Measurements from ENCODE around the gene ANO5.

DNA sequence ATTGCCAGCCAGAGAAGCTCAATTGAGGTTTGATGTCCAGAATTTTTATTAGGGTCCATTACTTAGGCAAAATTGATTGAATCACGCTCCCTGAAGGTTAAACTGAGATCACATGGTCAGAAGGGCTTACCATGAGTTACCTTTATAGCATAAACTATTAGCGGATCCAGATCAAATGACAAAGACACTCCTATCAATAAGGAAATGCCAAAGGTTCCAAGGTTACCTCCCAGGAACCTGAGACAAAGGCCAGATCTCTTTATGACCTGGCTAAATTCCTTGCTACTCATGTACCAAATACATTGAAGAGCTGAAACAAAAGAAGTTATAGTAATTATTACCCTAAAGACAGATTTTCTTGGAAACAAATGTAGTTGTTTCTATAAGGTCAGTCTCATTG, 27.8 kb upstream of the ANO5 start:
- TF ChIP-seq, protein P1, sequence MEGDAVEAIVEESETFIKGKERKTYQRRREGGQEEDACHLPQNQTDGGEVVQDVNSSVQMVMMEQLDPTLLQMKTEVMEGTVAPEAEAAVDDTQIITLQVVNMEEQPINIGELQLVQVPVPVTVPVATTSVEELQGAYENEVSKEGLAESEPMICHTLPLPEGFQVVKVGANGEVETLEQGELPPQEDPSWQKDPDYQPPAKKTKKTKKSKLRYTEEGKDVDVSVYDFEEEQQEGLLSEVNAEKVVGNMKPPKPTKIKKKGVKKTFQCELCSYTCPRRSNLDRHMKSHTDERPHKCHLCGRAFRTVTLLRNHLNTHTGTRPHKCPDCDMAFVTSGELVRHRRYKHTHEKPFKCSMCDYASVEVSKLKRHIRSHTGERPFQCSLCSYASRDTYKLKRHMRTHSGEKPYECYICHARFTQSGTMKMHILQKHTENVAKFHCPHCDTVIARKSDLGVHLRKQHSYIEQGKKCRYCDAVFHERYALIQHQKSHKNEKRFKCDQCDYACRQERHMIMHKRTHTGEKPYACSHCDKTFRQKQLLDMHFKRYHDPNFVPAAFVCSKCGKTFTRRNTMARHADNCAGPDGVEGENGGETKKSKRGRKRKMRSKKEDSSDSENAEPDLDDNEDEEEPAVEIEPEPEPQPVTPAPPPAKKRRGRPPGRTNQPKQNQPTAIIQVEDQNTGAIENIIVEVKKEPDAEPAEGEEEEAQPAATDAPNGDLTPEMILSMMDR (IDR thresholded peaks at IDR 0.05): no peak
- TF ChIP-seq POLR2A (IDR thresholded peaks at IDR 0.05): no peak

All from body of pancreas (tissue), 4 donors.